Eye (tissue), 1 donor: ENCODE results near the gene SOX18.
"Not testable (repeated sequence)": the region's sequence is repeated elsewhere in the genome, so short reads cannot be mapped to it uniquely, and the experiment has no call there.

Source experiments
- DNase-seq: peaks from one replicate; pipeline ENCODE4 v3.0.0-alpha.2; 2015

The SOX18 gene

DNA sequence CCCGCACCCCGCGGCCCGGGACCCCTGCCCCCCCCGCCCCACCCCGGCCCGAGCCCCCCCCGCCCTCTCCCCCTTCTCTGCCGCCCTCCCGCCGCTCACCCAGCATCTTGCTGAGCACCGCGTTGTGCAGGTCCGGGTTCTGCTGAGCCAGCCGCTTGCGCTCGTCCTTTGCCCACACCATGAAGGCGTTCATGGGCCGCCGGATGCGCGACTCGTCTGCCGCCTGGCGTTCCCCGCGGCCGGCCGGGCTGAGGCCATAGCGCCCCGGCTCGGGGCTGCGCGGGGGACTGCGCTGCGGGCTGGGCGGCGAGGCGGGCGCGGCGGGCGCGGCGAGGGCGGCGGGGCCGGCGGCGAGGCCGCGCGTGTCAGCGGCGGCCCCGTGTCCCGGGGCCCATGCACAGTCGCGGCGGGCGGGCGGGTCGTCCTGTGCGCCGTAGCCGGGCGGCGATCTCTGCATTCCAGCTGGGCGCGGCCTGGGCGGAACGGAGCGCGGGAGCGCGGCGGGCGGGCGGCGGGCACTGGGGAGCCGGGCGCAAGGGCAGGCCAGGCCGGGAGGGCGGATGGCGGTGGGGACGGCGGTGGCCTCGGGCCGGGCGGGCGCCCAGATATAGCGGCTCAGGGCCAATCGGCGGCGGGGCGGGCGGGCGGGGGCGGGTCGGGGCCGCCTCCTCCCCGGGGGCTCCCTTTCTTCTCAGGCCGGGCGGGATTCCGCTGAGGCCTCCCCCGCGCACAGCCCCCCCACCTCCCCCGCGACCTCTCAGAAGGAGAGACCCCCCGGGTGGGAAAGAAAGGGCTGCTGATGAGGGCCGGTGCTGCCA, at the start of gene SOX18:
SOX18 (minus strand) TSS at position 580 of the 818 bp plus-strand sequence; CDS start at position 457, 123 bp downstream.
- peak; percentile 49 for DNase-seq

DNA sequence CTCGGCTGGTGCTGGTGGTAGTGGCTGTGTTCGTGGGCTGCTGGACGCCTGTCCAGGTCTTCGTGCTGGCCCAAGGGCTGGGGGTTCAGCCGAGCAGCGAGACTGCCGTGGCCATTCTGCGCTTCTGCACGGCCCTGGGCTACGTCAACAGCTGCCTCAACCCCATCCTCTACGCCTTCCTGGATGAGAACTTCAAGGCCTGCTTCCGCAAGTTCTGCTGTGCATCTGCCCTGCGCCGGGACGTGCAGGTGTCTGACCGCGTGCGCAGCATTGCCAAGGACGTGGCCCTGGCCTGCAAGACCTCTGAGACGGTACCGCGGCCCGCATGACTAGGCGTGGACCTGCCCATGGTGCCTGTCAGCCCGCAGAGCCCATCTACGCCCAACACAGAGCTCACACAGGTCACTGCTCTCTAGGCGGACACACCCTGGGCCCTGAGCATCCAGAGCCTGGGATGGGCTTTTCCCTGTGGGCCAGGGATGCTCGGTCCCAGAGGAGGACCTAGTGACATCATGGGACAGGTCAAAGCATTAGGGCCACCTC, 49.1 kb upstream of the SOX18 start:
- no peak for DNase-seq

DNA sequence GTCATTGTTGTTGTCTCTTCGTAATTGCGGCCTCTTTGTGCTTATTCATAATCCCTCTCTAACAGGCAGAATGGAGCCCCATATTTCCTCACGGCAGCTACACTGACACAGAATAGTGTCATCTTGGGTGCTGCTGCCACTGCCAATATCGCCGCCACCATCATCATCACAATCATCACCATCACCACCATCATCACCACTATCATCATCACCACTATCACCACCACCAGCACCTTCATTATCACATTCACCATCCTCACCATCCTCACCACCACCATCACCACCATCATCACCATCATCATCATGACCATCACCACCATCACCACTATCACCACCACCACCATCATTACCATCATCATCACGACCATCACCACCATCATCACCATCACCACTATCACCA, 47.1 kb upstream of the SOX18 start:
- DNase-seq: no peak

DNA sequence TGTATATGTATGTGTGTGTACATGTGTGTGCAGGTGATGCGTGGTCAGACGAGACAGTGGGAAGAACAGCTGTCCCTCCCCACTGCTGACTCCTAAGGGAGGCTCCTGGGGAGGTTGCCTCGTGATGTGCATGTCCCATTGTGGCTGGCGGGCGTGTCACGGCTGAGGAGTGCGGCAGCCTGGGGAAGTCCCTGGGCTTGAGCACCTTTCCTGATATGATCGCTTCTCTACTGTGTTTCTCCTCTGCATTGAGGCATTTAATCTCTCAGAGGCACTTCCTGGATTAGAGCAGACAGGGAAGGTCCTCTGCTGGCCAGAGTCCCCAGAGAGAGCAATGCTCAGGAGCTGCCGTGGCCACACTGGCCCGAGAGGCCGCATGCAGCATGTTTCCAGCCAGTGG, 46.5 kb upstream of the SOX18 start:
- no peak for DNase-seq

DNA sequence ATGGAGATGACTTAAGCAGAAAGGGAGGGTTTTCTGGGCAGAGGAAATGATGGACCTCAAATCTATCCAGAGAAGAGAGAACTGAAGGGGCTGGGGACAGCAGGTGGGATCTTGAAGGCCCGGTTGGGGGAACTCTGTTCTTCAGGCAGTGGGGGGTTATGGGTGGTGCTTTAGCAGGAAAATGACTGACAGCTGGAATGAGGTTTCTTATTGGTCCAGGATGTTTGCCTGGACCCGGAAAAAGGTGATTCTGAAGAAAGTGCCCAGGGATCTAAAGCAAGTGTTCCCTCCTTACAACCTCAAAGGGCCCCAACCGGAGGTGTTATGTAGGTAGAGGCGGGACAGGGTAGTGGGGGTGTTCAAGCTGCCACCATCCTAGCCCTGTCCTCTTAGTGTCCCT, 46.0 kb upstream of the SOX18 start:
- DNase-seq: no peak

DNA sequence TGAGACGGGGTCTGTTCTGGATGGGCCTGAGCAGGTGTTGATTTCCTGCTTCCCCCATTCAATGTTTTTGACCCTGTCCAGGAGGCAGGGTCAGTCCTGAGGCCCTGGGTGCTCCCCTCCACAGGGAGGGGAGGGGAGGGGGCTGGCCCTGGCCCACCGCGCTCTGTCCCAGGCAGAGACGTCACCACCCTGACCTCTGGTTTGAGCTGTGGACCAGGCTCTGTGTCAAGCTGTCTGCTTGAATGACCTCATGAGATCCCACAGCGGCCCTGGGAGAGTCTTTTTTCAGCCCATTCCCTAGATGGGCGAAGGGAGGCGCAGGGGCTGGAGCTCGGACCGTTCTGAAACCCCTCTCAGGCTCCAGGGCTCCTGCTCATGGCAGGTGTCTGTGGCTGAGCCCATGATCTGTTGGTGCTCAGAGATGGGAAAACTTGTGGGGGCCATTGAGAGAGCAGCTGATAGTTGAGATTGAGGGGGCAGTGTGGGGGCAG, 43.6 kb upstream of the SOX18 start:
- DNase-seq: no peak

DNA sequence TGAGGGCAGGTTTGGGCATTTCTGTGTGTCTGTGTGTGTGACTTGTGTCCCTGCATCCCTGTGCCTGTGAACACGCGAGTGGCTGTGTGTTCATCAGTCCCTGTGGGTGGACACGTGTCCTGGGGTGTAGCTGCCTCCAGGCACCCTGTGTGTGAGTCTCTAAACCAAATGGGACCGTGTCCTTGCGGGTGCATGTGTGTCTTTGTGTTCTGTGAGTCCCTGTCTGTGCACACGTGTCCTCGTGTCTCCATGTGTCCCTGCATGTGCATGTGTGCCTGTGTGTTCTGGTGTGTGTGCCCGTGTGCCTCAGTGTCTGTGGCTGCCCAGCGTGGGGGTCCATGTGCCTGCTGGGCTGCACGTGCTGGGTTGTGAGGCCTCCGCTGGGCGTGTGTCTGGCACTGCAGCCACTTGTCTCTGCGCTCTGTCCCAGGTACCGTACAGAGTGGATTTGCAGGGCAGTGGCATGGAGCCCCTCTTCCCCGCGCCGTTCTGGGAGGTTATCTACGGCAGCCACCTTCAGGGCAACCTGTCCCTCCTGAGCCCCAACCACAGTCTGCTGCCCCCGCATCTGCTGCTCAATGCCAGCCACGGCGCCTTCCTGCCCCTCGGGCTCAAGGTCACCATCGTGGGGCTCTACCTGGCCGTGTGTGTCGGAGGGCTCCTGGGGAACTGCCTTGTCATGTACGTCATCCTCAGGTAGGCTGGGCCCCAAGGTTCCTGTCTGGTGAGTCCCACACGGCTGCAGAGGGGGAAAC, 43.0 kb upstream of the SOX18 start:
- DNase-seq: no peak

DNA sequence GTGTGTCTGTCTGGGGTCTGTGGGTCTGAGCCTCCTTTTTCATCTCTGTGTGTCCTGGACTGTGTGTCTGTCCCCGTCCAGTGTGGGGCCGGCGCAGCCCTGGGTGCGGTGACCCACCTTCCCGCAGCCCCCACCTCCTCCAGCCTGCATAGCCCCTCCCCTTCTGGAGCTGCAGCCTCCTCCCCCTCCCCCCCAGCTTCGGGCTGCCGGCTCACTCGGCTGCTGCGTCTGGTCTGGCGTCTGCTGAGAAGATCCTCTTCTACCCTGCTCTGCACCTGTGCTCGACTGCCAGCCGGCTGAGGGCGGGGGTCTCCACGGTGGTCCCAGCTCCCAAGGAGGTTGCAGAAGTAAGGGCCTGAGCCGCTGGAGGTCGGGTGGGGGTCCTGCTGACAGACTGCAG, 42.3 kb upstream of the SOX18 start:
- DNase-seq: peak; percentile 59

DNA sequence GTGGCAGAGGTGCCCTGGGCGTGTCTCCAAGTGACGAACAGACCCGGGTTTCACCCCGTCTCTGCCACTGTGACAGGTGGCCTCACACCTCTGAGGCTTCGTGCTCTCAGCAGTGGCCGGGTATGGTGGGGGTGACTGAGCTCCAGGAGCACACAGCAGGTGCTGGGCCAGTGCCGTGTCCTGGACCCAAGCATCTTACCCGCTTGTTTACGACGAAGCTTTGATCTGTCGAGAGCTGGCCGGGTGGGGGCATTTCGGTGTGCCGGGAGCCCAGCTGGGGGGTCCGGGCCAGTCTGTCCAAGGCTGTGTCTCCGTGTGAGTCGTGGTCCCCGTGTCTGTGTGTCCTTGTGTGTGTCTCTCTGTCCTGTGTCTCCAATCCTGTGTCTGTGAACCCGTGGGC, 41.9 kb upstream of the SOX18 start:
- DNase-seq: no peak

DNA sequence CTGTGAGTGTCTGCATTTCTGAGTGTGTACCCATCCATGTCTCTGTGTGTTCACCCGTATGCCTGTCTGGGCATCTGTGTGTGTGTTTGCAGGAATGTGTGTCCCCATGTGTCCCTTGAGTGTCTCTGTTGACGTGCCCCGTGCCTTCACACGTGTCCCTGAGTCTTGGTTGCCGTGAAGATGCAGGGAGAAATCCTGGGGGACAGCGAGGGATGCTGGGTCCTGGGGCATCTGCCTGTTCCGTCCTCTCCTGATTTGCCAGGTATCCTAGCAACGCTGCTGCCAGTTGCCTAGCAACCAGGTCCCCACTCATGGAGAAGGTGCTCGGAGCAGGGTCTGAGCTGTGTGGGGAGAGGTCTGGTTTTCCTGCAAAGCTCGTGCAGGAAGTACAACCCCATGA, 40.7 kb upstream of the SOX18 start:
- DNase-seq: peak; percentile 86

DNA sequence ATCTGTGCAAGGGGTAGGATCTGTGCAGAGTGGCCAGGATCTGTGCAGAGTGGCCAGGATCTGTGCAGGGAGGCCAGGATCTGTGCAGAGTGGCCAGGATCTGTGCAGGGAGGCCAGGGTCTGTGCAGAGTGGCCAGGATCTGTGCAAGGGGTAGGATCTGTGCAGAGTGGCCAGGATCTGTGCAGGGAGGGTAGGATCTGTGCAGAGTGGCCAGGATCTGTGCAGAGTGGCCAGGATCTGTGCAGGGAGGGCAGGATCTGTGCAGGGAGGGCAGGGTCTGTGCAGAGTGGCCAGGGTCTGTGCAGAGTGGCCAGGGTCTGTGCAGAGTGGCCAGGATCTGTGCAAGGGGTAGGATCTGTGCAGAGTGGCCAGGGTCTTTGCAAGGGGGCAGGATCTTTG, 39.1 kb upstream of the SOX18 start:
- DNase-seq: not testable (repeated sequence)

DNA sequence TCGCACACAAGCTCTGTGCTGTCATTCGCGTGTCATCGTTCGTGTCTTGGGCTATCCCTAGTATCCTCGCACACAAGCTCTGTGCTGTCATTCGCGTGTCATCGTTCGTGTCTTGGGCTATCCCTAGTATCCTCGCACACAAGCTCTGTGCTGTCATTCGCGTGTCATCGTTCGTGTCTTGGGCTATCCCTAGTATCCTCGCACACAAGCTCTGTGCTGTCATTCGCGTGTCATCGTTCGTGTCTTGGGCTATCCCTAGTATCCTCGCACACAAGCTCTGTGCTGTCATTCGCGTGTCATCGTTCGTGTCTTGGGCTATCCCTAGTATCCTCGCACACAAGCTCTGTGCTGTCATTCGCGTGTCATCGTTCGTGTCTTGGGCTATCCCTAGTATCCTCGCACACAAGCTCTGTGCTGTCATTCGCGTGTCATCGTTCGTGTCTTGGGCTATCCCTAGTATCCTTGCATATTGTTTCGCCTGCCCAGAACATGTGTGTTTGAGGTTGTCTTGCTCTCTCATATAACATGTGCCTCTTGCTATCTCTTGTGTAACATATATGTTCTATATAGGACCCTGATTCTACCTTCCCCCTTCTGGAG, 37.9 kb upstream of the SOX18 start:
- DNase-seq: not testable (repeated sequence)

DNA sequence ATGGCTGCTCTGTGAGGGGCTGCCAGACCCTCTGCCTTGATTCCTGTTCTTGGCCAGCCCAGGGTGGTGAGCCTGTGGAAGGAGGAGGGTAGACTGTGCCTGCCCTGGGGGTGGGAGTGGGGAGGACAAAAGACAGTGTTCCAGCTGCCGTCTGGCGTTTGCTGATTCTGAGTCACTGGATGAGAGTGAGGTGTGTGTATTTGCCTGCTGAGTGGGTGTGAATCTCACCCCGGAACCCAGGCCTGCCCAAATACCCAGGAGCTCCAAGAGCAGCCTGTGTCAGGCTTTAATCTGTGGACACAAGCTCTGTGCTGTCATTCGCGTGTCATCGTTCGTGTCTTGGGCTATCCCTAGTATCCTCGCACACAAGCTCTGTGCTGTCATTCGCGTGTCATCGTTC, 37.4 kb upstream of the SOX18 start:
- no peak for DNase-seq

DNA sequence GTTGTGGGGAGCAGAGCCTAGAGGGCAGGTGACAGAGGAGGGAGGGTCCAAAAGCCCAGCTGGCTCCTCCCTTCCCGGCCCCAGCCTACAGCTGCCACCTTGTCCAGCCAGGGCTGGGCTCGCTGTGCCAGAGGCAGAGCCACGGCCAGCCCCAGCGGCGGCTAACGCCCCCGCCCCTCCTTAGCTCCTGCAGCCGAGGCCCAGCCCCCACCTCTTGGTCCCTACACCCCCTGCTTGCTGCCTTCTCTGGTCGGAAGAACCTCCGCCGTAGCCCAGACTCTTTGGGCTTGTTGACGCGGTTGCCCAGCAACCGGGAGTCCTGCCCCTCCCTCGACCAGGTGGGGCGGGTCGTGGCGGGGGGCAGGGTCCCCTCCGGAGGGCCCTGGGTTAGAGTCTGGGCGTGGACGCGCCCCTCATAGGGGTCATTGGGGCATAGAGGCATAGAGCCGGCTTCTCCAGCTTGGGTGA, 35.3 kb upstream of the SOX18 start:
- DNase-seq: no peak

DNA sequence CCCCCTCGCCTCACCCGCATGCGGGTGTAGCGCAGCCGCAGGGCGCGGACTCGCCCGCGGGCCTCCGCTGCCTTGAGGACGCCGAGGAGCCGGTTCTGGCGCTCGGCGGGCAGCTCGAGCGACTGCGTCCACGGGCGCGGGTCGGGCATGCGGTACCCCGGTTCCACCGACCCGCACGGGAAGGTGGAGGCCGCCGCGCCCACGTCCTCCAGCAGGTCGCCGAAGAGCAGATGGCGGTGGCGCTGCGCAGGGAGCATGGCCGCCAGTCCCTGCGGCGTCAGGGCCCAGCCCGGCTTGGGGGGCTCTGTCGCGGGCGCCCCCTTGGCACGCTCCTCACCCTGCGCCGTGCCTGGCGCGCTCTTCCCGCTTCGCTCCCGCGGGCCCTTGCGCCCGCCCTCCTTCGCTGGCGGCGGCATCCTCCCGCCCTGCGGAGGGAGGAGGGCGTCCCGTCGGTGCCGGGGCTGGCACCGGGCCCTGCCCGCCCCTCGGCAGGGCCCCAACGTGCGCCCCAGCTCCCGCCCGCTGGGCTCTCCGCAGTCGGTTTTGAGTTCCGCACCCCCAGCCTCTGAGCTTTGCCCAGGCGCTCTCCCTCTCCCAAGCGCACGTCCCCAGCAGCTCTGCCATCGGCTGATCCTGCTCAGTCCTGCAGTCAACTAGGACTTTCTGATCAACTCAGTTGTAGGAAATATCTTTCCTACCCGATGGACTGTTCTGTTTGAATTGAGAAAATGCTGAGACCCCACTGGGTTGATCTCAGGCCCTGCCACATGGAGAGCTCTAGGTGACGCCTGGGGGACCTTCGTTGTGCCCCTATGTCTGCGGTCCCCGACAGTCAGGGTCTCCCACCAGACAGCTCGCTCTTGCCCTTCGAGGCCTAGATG, 34.6 kb upstream of the SOX18 start, which contains the start of gene LKAAEAR1:
LKAAEAR1 (minus strand) TSS at position 595 of the 881 bp plus-strand sequence; CDS start at position 416, 179 bp downstream.
- DNase-seq: peak; percentile 64

DNA sequence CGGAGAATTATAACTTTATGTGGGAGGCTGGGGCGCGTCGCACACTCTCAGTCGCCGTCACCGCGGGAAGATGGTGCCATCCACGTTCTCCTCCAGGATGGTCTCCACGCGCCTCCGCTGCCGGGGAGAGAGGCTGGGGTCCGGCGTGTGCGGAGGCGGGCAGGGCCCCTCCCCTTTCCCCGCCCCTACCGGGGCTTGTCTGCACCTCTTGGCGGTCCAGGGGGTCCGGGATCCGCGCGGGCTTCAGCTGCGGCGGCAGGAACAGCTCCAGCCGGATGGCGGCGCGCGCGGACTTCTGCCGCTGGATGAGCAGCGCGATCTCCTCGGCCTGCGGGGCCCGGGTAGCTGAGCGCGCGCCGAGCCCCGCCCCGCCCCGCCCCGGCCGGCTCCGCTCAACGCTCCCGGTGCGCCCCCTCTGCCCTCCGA, 34.0 kb upstream of the SOX18 start:
- DNase-seq: peak; percentile 87

DNA sequence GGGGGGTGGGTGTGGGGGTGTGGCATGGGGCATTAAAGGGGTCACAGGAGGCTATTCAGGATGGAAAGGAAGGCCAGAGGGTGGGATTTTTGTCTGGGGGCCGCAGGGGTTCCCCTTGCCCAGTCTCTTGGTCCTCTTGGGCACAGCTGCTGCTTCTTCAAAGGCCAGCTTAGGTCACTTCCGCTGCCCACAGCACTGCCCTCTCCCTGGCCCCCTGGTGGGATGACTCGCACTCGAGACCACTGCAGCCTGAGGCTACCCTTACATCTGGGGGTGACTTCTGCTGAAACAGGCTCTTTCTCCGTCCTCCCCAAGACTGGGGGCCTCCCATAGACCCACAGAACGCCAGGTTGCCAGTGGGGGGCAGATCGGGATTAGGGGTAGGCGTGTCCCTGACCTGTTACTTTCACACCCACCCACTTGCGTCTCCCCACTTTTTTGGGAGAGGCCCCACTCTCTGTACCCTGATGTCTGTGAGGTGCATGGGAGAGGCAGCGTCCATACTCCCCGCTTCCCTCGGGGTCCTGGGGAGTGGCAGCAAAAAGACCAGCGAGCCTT, 33.5 kb upstream of the SOX18 start:
- DNase-seq: no peak

DNA sequence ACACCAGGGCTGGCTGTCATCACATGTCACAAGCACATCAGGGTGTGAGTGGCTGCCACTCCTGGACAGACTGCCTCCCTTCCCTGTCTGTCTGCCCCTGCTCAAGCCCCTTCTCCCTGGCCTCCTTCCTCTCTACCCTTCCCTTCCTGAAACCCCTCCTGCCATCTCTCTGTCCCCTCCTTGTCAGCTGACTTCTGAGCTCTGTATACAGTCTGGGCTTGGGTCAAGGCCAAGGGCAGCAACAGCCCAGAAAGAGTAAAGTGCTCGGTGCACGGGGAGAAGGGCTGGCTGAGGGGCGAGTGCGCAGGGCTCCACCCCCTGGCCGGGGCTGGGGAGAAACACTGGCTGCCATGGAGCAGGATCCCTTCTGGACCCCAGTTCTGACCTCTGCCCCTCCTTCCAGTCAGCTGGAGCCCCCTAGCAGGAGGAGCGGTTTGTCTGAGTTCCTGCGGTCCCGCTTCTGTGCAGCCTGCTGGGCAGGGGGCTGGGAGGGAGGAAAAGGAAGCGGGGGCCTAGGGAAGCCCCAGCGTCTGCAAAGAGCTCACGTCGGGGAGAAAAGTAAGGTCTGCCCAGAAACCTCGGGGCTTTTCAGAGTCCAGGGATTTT, 32.8 kb upstream of the SOX18 start:
- no peak for DNase-seq

DNA sequence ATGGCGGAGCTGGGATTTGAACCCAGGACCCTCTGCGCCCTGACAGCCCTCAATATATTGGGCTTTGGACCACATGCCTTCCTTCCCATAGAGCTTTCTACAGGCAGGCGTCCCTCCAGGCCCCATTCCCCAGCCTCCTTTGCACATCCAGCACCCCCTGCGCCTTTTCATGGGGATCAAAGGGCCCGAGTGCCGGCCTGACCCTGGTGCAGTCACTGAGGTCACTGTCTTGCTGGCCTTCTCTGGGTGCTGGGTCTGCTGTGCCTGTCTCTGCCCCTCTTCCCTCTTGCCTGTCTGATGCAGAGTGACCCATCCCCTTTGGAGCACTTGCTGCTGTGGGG, 32.2 kb upstream of the SOX18 start:
- DNase-seq: no peak

DNA sequence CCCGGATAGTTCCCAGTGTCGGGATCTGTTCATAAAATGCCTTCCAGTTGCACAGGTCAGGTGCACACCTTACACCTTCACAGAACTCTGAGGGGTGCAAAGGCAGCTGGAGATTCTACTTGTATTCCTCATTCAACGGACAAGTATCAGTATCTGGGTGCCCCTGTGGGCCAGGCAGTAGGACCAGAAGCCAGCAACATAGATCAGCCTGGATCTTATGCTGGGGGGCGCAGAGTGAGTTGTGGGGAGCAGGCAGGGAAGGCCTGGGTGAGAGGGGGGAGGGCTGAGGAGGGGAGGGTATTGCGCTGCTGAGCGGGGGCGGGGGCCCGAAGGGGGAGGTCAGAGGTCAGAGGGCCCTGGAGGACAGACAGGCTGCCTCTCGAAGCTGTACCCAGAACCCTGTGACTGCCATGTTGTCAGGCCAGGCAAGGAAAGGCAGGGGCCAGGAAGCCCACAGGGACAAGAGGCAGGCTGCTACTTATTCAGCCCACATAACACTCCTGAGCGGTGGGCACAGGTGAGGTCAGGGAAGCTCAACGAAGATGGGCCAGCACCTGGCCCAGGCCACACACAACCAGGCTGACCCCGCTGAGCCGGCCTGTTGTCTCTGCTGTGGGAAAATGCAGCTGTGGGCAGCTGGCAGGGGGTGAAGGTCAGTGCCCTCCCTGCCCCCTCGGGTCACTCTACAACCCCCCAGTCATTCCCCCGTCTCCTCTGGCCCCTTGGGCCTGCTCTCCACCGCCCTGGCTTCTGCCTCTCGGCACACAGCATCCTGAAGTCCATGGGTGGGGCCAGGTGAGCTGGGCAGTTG, 31.6 kb upstream of the SOX18 start:
- DNase-seq: no peak
